Trophoblast cell (in vitro differentiated cells and primary cell): ENCODE measurements around the gene HS3ST3A1.

ENCODE experiments used
- DNase-seq, 2 donors: peaks; one replicate each; pipeline ENCODE4 v3.0.0-alpha.2; 2016
- H2AFZ ChIP-seq: 2 replicates; pipeline ENCODE4 v1.6.1; 2013; ENCODE audit warnings: low read length, moderate library complexity, mild to moderate bottlenecking; ENCODE audit not compliant: insufficient read depth, poor library complexity
- H2AK5ac ChIP-seq: 2 replicates; pipeline ENCODE4 v1.6.1; 2013; ENCODE audit warnings: mild to moderate bottlenecking, low read length
- H2BK120ac ChIP-seq: 2 replicates; pipeline ENCODE4 v1.6.1; 2013; ENCODE audit warnings: low read length, mild to moderate bottlenecking, moderate library complexity; ENCODE audit not compliant: insufficient read depth, poor library complexity
- H2BK12ac ChIP-seq: 2 replicates; pipeline ENCODE4 v1.6.1; 2013; ENCODE audit warnings: mild to moderate bottlenecking, low read length, moderate library complexity
- H2BK5ac ChIP-seq: 2 replicates; pipeline ENCODE4 v1.6.1; 2013; ENCODE audit warnings: low read length, low read depth, moderate library complexity, mild to moderate bottlenecking; ENCODE audit not compliant: poor library complexity
- H3K14ac ChIP-seq: 2 replicates; pipeline ENCODE4 v1.6.1; 2013; ENCODE audit warnings: mild to moderate bottlenecking, low read length
- H3K18ac ChIP-seq: 2 replicates; pipeline ENCODE4 v1.6.1; 2013; ENCODE audit warnings: mild to moderate bottlenecking, low read length
- H3K23ac ChIP-seq: 2 replicates; pipeline ENCODE4 v1.6.1; 2013; ENCODE audit warnings: low read length
- H3K27ac ChIP-seq: 2 replicates; pipeline ENCODE4 v1.5.1; 2013; ENCODE audit warnings: low read depth, mild to moderate bottlenecking, inconsistent platforms, low read length, moderate library complexity
- H3K27me3 ChIP-seq: 2 replicates; pipeline ENCODE4 v1.6.1; 2013; ENCODE audit warnings: inconsistent platforms, mild to moderate bottlenecking, low read length, moderate library complexity; ENCODE audit not compliant: insufficient read depth
- H3K36me3 ChIP-seq, 2 experiments: 1 replicate in 1 of 2; 2 replicates in 1 of 2; pipeline ENCODE4 v1.6.1; 2013; ENCODE audit warnings: low read length in 2 of 2, mild to moderate bottlenecking in 2 of 2, moderate library complexity in 1 of 2; ENCODE audit not compliant: insufficient read depth in 2 of 2, control insufficient read depth in 1 of 2
- H3K4ac ChIP-seq: 2 replicates; pipeline ENCODE4 v1.6.1; 2013; ENCODE audit warnings: low read depth, mild to moderate bottlenecking, low read length, moderate library complexity
- H3K4me1 ChIP-seq, 2 experiments: 1 replicate in 1 of 2; 2 replicates in 1 of 2; pipeline ENCODE4 v1.6.1; 2013; ENCODE audit warnings: low read length in 2 of 2, mild to moderate bottlenecking in 2 of 2, moderate library complexity in 1 of 2; ENCODE audit not compliant: insufficient read depth in 2 of 2, control insufficient read depth in 1 of 2
- H3K4me2 ChIP-seq: 2 replicates; pipeline ENCODE4 v1.6.1; 2013; ENCODE audit warnings: inconsistent platforms, mild to moderate bottlenecking, low read length, moderate library complexity
- H3K4me3 ChIP-seq: 2 replicates; pipeline ENCODE4 v1.5.1; 2013; ENCODE audit warnings: mild to moderate bottlenecking, low read depth, low read length, inconsistent platforms
- H3K79me1 ChIP-seq: one replicate; pipeline ENCODE4 v1.6.1; 2013; ENCODE audit warnings: low read length
- H3K79me2 ChIP-seq: 2 replicates; pipeline ENCODE4 v1.6.1; 2013; ENCODE audit warnings: low read length, mild to moderate bottlenecking; ENCODE audit not compliant: control insufficient read depth, insufficient read depth, poor library complexity
- H3K9ac ChIP-seq: 2 replicates; pipeline ENCODE4 v1.6.1; 2013; ENCODE audit warnings: mild to moderate bottlenecking, low read length
- H3K9me3 ChIP-seq: 2 replicates; pipeline ENCODE4 v1.6.1; 2013; ENCODE audit warnings: low read depth, mild to moderate bottlenecking, control low read depth, inconsistent platforms, low read length; ENCODE audit not compliant: insufficient read depth
- H4K12ac ChIP-seq: 2 replicates; pipeline ENCODE4 v1.6.1; 2013; ENCODE audit warnings: low read depth, mild to moderate bottlenecking, low read length, moderate library complexity
- H4K8ac ChIP-seq: 2 replicates; pipeline ENCODE4 v1.6.1; 2013; ENCODE audit warnings: low read depth, mild to moderate bottlenecking, low read length, moderate library complexity
- H4K91ac ChIP-seq: one replicate; pipeline ENCODE4 v1.6.1; 2013; ENCODE audit warnings: low read depth, mild to moderate bottlenecking, low read length, moderate library complexity
- WGBS: extraction: QIAGEN DNeasy Blood & Tissue Kit; methylation state at CpG from one replicate; pipeline ENCODE4 v1.1.7; 2013; ENCODE audit warnings: missing lambda C conversion rate; ENCODE audit not compliant: insufficient read length, insufficient coverage; ENCODE audit errors: extremely low coverage; 5-methylcytosine and 5-hydroxymethylcytosine counted together

Gene HS3ST3A1

DNA sequence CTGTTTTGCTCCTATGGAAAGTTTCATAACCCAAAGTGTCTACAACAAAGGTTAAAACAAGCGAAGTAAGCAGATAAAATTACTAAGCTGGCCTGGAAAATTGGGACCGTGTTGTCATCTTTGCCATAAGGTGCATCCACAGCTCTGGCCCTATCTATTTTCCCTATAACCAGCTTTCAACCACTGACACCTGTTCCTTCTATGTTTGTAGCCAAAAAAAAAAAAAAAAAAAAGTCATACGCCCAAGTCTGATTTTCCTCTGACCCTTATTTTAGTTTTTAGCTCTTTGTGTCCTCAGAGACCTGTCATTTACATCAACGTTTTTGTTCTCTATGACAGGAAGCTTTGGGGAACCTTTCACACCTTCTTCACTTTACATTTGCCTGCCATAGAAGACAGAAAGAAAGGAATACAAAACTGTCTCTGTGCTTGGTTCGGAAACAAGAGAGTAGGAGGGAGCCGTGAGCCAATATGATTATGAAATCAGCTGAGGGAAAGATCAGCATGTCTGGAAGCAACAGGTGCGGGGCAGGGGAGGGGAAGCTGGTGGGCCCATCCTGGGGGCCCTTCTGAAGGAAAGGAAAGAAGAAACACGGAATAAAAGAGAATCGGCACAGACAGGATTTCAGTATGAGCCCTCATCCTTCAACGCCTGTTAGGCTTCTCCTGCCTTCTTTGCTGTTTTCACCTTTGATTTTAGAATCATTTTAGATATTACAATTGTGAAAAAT is 8.5 kb downstream of the HS3ST3A1 start:
- Histone ChIP-seq H4K8ac (no peak overlapping the region), H4K12ac (no peak overlapping the region), H3K27me3 (no peaks in the 10 kb centered on the region), H3K79me2 (no peaks in the 10 kb centered on the region), H3K18ac (no peak overlapping the region), H3K4me1 (peaks cover 0 to 2% of the 10 kb centered on the region in 2 experiments), H3K79me1 (peaks cover 2% of the 10 kb centered on the region), H2AFZ (no peak overlapping the region), H3K9ac (no peak overlapping the region), H2BK5ac (no peak overlapping the region), H4K91ac (no peak overlapping the region), H3K23ac (no peak overlapping the region), H3K36me3 (no peaks in the 10 kb centered on the region), H2AK5ac (no peak overlapping the region), H2BK12ac (no peak overlapping the region), H3K27ac (no peak overlapping the region), H3K4me2 (no peak overlapping the region), H3K14ac (no peak overlapping the region), H2BK120ac (no peak overlapping the region), H3K4me3 (no peak overlapping the region), H3K4ac (no peak overlapping the region), H3K9me3 (no peaks in the 10 kb centered on the region)
- no CpG with 5 or more reads among the region's 10 CpGs for WGBS
- DNase-seq: no peak

DNA sequence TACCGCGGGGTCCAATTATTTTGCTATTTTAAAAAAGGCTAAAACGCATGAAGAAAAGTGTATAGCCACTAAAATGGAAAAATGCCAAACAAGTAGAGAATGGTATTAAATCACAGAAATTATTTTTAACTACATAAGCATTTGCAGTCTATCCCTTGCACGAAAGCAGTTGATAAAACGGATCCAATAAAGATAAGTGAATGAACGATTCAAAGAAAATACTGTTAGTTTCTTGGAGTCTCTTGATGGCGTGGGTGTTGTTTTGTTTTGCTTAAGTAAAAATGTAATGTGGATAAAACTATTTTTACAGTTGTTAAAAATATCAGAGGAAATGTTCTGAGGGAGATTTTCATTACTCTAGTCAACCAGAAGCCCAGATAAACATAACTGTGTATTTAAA is 9.3 kb downstream of the HS3ST3A1 start:
- WGBS: no CpG with 5 or more reads among the region's 7 CpGs
- H3K27ac ChIP-seq: no peak overlapping the region
- peaks cover 0 to 2% of the 10 kb centered on the region in 2 experiments for H3K4me1 ChIP-seq
- no peaks in the 10 kb centered on the region for H3K36me3 ChIP-seq
- H4K8ac ChIP-seq: no peak overlapping the region
- no peak overlapping the region for H3K23ac ChIP-seq
- H3K4me3 ChIP-seq: no peak overlapping the region
- H4K91ac ChIP-seq: no peak overlapping the region
- H3K9ac ChIP-seq: no peak overlapping the region
- H2AFZ ChIP-seq: no peak overlapping the region
- no peak overlapping the region for H3K18ac ChIP-seq
- no peak overlapping the region for H4K12ac ChIP-seq
- H2BK120ac ChIP-seq: no peak overlapping the region
- no peak overlapping the region for H2BK5ac ChIP-seq
- H3K79me2 ChIP-seq: no peaks in the 10 kb centered on the region
- H3K9me3 ChIP-seq: no peaks in the 10 kb centered on the region
- peaks cover 2% of the 10 kb centered on the region for H3K79me1 ChIP-seq
- H3K14ac ChIP-seq: no peak overlapping the region
- H3K27me3 ChIP-seq: no peaks in the 10 kb centered on the region
- H2BK12ac ChIP-seq: no peak overlapping the region
- no peak overlapping the region for H2AK5ac ChIP-seq
- DNase-seq: no peak
- H3K4me2 ChIP-seq: no peak overlapping the region
- H3K4ac ChIP-seq: no peak overlapping the region

DNA sequence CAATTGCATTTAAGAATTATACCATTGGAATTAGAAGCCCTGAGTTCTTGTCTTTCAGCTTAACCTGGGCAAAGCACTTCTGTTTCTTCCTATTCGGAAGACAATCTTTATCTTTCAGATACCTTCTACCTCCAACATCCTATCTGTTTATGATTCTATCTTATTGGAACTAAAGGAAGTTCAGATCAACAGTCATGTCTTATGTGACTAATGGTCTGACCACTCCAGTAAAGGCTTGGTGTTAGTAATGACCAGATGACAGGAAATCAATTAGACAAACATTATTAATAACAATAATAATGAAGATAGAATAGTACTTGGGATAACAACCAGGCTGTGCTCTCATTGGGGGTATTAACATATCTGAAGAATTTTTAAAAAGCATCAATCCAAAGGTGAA is 11.3 kb downstream of the HS3ST3A1 start:
- Histone ChIP-seq H3K18ac (no peak overlapping the region), H2BK12ac (no peak overlapping the region), H3K9ac (no peak overlapping the region), H3K4ac (no peak overlapping the region), H3K27ac (no peak overlapping the region), H2AFZ (no peak overlapping the region), H2BK5ac (no peak overlapping the region), H3K14ac (no peak overlapping the region), H2BK120ac (no peak overlapping the region), H3K79me2 (no peaks in the 10 kb centered on the region), H3K4me2 (no peak overlapping the region), H3K27me3 (no peaks in the 10 kb centered on the region), H3K4me3 (no peak overlapping the region), H3K4me1 (peaks cover 0 to 2% of the 10 kb centered on the region in 2 experiments), H3K9me3 (no peaks in the 10 kb centered on the region), H4K12ac (no peak overlapping the region), H3K23ac (no peak overlapping the region), H3K36me3 (no peaks in the 10 kb centered on the region), H2AK5ac (no peak overlapping the region), H3K79me1 (peaks cover 2% of the 10 kb centered on the region), H4K8ac (no peak overlapping the region), H4K91ac (peak overlapping the region; percentile 75)
- WGBS: no CpG with 5 or more reads among the region's 1 CpG
- peak in 1 of 2 donors; percentile 40 for DNase-seq

GRCh38 chr17:13589658-13590057 is 12.1 kb downstream of the HS3ST3A1 start:
- no peak overlapping the region for H2AK5ac ChIP-seq
- no peak overlapping the region for H3K18ac ChIP-seq
- no peak overlapping the region for H3K4me3 ChIP-seq
- no peak overlapping the region for H3K4me2 ChIP-seq
- H3K14ac ChIP-seq: no peak overlapping the region
- no peak overlapping the region for H3K4ac ChIP-seq
- peaks cover 0 to 2% of the 10 kb centered on the region in 2 experiments for H3K4me1 ChIP-seq
- H3K23ac ChIP-seq: no peak overlapping the region
- no peaks in the 10 kb centered on the region for H3K9me3 ChIP-seq
- no peak overlapping the region for H4K12ac ChIP-seq
- H2BK5ac ChIP-seq: no peak overlapping the region
- peaks cover 2% of the 10 kb centered on the region for H3K79me1 ChIP-seq
- H2AFZ ChIP-seq: no peak overlapping the region
- no peak overlapping the region for H2BK120ac ChIP-seq
- H3K27ac ChIP-seq: no peak overlapping the region
- peak; percentile 25 to 51 for DNase-seq
- H2BK12ac ChIP-seq: no peak overlapping the region
- H3K36me3 ChIP-seq: no peaks in the 10 kb centered on the region
- WGBS: no CpG with 5 or more reads among the region's 6 CpGs
- no peak overlapping the region for H4K8ac ChIP-seq
- H4K91ac ChIP-seq: no peak overlapping the region
- H3K9ac ChIP-seq: no peak overlapping the region
- no peaks in the 10 kb centered on the region for H3K79me2 ChIP-seq
- H3K27me3 ChIP-seq: no peaks in the 10 kb centered on the region
